NCI-H526 treated with DMSO at 0.1 percent for 48 hours (cell line): ENCODE measurements around the gene CRELD1.
"Not testable (repeated sequence)": the region's sequence is repeated elsewhere in the genome, so short reads cannot be mapped to it uniquely, and the experiment has no call there.

Experiments
- DNase-seq: peaks from one replicate; lab custom pipeline; 2025; lab: John Stamatoyannopoulos, UW

CRELD1 gene

GRCh38 chr3:9933561-9934234 lies at the start of gene CRELD1:
Gene CRELD1 (plus strand): TSS chr3:9933834. CDS start chr3:9934439, 605 bp downstream.
- peak; percentile 94 for DNase-seq

DNA sequence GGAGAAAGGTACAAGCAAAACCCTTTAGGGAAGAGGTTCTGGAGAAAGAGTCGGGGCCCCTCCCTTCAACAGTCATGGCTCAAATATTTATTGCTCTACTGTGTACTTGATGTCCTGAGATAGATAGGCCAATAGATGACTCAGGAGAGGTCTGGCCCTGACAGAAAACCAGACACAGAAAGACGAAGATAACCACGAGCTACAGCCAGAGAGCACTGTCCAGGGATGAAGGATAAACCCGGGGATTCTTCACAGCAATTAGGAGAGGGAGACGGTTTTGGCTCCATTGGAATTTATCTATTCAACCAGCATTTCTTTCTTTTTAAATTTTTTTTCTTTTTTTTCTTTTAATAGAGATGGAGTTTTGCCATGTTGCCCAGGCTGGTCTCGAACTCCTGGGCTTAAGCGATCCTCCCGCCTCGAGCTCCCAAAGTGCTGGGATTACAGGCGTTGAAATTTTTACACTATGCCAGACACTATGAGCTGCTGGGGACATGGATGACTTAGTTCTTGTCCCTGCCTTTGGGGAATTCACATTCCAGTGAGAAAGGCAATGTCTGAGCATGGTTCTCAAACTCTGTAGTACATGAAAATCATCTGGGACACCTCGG lies 49.0 kb upstream of the CRELD1 start:
- DNase-seq: no peak

GRCh38 chr3:9886328-9886727 lies 47.3 kb upstream of the CRELD1 start:
- DNase-seq: no peak

DNA sequence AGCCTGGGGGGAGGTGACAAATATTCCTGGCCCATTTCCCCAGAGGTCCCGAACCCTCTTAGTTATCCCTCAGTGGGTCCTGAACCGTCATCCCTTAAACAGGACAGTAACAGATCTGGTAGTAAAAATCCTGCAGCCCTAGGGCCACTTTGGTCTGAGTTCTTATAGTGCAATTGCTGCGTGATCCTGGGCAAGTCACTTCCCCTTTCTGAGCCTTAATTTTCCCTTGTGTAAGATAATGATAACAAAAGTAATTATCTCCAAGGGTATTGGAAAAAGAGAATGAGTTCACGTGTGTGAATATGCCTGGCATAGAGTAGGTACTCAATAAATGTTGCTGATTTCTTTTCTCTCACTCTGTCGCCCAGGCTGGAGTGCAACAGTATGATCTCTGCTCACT lies 46.2 kb upstream of the CRELD1 start:
- no peak for DNase-seq

DNA sequence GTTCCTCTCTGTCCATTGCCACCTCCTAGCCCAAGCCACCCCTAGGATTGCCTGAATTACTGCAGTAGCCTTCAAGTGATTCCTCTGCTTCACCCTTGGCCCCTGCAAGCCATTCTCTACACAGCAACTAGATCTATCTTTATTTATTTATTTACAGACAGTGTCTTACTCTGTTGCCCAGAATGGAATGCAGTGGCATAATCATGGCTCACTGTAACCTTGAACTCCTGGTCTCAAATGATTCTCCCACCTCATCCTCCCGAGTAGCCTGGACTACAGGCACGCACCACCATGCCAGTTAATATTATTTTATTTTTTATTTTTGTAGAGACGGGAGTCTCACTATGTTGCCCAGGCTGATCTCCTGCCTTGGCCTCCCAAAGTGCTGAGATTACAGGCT lies 45.1 kb upstream of the CRELD1 start:
- DNase-seq: no peak

DNA sequence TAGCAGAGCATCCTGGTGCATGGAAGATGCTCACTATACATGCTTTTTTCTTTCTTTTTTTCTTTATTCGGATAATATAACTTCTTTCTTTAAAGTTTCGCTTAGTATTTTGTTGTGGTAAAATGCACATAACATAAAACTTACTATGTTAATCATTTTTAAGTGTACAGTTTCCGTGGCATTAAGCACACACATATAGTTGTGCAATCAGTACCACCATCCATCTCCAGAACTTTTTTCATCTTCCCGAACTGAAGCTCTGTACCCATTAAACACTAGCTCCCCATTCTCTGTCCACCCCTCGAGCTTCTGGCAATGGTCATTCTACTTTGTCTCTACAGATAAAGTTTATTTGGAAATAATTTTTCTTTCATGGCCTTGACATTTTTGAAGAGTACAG lies 44.2 kb upstream of the CRELD1 start:
- DNase-seq: no peak

DNA sequence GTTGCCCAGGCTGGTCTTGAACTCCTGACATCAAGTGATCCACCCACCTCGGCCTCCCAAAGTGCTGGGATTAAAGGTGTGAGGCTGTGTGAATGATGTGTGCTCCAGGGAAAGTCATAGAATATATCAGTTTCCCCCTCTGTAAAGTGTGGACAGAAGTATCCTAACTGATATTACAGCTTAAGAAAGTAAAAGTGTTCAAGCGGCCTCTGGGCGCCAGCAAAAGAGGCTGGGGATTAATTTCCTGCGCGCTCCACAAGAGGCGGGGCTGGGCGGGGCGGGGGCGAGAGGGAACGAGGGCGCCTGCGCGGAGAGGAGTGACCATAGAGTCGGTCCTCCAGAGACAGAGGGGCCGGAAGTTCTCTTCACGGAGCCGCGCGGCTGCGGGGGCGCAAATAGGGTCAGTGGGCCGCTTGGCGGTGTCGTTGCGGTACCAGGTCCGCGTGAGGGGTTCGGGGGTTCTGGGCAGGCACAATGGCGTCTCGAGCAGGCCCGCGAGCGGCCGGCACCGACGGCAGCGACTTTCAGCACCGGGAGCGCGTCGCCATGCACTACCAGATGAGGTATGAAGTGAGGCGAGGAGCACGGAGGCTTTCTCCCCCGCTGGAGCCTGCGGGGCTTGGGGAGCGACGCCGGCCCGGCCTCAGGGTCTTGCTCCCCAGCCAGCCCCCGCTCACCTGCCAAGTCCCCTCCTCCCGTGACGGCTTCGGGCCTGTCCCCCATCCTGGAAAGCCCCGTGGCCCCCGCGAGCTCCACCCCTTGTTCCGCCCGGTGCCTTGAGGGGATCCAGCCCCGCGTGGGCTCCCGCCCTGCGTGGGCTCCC lies 43.2 kb upstream of the CRELD1 start, which contains the start of gene JAGN1:
JAGN1 (plus strand) TSS at position 362 of the 823 bp plus-strand sequence; CDS start at position 475, 113 bp downstream.
- DNase-seq: peak; percentile 45

DNA sequence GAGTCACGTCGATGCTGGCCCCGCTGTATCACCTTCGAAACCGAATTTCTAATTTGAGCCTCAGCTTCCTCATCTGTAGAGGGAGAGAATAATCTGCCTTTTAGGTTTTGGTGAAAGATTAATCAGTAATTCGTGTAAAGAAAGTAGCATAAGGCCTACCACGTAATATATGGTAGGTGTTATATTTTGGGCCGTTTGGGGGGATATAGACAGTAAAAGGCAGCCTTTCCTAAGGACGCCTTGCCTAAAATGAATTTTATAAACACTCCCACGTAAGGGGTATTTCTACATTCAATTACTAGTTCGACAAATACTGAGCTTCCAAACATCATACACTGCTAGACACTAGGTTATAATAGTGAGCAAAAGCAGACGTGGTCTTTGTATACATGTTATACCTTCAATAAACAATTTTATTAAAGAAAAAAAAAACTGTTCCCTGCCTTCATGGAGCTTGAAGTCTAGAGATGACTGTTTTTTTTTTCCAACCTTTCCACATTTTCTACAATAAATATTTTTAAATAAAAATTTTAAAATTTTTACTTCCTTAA lies 42.5 kb upstream of the CRELD1 start:
- DNase-seq: no peak

GRCh38 chr3:9893739-9894138 lies 39.9 kb upstream of the CRELD1 start:
- no peak for DNase-seq

DNA sequence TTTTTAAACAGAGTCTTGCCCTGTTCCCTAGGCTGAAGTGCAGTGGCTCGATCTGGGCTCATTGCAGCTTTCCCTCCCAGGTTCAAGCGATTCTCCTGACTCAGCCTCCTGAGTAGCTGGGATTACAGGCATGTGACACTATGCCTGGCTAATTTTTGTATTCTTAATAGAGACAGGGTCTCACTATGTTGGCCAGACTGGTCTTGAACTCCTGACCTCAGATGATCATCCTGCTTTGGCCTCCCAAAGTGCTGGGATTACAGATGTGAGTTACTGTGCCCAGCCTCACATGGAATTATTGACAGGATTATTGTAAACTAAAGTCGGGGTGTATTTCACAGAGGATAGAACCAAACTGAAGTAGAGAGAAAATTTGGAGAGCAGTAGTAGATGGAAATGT lies 37.9 kb upstream of the CRELD1 start:
- not testable (repeated sequence) for DNase-seq

- not testable (repeated sequence) for DNase-seq
Observed at GRCh38 chr3:9896755-9897407, 36.8 kb upstream of the CRELD1 start.

DNA sequence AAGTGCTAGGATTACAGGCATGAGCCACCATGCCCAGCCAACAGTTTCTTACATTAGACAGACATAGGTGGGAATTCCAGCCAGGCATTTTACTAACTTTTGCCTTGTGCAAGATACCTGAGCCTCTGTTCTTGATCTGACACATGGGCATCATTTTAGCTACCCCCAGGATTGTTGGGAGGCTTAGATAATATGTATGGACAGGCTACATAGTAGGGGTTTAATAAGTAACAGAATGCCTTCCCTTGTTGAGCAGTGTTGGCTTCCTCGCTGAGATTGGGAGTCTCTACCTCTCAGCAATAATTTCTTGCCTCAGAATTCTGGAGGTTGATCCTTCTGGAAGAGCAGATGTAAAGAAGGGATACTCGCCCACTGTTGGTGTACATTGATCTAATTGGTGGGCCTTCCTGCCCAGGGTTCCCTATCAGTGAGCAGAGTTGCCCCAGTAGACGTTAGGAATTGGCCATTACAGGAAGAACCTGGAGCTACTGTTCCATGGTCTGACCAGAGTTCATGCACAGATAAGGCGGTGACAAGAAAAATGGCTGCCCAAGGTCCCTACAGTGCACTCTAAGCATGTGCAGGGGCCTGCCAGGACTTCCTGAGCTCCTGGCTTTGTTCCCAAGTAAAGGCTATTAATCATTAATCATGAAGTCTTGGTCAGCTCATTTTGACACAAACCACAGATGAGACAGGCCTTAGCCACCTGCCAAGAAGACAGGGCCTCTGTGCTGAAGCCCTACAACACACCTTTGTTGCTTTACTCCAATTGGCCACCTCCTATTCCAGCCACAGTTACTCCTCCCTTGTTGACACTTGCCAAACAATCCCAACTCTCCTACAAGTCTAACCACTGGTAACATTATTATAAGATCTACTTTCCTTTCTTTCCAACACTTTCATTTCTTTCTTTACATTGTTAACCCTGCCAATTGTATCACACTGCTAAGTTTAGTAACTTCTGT lies 35.9 kb upstream of the CRELD1 start:
- no peak for DNase-seq

DNA sequence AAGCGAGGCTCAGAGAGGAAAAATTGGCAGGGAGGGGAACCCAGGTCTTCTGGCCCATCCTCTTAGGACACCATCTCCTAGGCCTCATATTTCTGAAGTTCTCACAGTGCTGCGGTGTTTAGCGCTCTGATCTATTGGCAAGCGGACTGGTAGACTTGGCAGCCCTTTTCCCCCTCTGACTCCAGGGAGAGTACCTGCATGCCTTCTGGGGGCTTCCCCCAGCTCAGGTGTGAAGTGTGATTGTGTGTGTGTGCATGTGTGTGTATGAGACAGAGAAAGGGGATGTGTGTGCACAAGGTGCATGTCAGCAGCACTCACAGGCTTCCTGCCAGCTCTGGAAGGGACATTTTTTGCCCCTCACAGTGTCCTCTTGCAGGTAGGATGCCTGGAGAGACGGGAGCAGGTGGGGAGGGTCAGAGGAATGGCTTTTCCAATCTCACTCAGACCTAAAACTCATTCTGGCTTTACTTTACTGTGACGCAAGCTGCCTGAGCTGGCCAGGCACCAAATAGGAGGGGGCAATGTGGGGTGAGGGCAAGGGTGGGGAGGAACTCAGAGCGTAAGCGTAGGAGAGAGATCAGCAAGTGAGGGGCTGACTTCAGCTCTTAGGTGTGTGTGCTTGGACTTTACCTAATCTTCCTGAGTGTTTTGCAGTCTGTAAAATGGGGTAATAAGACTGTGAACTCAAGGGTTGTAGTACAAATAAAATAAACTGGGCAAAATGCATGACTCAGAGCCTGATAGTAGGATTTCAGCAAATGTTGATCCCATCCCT lies 35.0 kb upstream of the CRELD1 start:
- DNase-seq: no peak

- no peak for DNase-seq
Observed at GRCh38 chr3:9899289-9899791, 34.3 kb upstream of the CRELD1 start.

DNA sequence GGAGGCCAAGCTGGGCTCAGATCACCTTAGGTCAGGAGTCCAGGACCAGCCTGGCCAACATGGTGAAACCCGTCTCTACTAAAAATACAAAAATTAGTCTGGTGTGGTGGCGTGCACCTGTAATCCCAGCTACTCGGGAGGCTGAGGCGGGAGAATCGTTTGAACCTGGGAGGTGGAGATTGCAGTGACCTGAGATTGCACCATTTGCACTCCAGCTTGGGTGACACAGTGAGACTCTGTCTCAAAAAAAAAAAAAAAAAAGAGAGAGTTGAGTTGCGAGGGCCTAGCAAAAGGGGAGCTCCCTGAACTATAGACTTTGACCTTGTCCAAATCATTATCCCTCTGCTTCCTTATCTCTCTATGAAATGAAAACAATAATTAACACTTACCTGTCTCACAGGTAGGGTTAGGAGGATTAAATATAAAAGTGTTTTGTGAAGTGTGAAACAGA lies 32.6 kb upstream of the CRELD1 start:
- DNase-seq: not testable (repeated sequence)

DNA sequence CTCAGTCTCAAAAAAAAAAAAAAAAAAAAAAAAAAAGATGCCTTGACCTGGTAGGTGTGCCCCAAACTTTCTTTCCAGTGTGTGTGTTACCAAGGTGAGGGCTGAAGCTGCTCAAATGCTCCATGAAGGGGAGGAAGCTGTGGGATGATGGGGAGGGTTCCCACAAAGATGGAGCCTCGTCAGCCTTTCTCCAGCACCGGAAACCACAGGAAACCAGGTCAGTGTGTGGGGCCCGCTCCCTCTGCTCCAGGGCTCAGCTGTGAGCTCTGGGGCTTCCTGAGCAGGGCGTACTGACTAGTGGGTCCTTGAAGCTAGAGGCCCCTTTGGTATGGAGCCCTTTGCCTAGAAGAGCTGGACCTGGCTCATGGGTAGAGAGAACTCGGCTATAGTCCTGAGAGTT lies 31.7 kb upstream of the CRELD1 start:
- no peak for DNase-seq

- no peak for DNase-seq
Observed at GRCh38 chr3:9902372-9903237, 31.0 kb upstream of the CRELD1 start, which contains the start of gene IL17RE. Gene IL17RE (plus strand): TSS chr3:9902848. CDS start chr3:9902933, 85 bp downstream.

DNA sequence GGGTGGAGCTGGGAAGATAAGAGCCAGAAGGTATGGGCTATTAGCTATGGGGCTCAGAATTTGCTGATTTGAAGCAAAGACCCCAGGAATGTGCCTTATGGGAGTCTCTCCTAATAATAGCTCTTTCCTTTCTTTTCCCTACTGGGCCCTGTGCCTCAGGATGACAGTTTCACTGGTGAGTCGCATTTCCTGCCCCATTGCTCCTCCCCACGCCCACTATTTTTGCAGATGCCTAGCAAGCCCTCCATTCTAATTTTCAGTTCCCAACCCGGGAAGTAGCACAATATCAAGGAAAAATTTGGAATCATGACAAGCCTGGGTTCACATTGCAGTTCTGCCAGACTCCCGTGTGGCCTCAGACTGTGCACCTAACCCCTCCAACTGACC lies 30.4 kb upstream of the CRELD1 start:
- no peak for DNase-seq

DNA sequence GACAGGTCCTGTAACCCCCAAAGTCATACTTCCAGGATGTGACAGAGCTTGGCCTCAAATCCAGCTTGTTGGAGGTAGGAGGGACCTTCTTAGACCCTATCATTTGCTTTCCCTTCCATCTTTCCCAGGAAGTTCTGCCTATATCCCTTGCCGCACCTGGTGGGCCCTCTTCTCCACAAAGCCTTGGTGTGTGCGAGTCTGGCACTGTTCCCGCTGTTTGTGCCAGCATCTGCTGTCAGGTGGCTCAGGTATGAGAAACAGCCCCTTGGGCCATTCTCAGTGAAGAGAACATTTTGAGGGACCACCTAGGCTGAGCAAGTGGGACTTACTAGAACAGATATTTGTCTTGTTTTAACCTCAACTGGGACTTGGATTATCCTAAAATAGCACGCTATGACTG lies 29.7 kb upstream of the CRELD1 start:
- no peak for DNase-seq
